T-helper 9 cell (primary cell): Measurements from ENCODE around the gene TBX5.
"Not testable (repeated sequence)": the region's sequence is repeated elsewhere in the genome, so short reads cannot be mapped to it uniquely, and the experiment has no call there.

Source experiments
- DNase-seq: peaks from one replicate; pipeline ENCODE4 v3.0.0-alpha.2; 2020

TBX5 gene

DNA sequence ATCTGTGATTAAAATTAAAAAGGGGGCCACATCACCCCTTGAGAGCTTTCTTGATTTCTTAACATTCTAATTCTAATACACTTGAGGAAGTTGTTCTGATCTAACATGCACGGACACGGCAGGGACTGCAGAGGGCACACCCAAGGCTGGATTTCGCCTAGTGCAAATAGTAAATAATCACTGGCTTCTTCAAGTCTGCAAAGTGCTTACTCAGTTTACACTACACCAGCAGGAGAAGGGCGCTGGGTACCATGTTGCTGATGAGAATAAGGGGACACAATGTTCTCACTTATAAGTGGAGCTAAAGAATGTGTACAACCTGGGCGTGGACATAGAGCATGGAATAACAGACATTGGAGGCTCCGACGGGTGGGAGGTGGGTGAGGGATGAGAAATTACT is 34.2 kb downstream of the TBX5 start:
- no peak for DNase-seq

DNA sequence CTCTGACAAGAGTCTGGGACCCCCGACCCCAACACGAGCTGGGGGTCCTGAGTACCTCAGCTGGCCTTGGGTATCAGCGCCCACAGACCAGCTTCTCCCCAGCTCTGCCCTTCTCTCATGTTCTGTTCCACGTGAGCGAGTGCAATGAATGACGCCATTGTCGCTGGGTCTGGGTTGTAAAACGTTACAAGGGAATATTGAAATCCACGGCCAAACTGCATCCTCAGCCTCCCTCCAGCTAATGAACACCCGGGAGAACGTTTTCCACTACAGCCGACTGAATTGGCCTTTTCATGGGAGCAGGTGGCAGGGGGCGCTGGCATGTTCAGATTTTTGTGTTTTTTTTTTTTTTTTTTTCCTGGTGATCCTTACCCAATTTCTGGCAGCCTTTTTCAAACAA is 34.7 kb downstream of the TBX5 start:
- no peak for DNase-seq

GRCh38 chr12:114368685-114369452 is 37.1 kb downstream of the TBX5 start:
- no peak for DNase-seq

DNA sequence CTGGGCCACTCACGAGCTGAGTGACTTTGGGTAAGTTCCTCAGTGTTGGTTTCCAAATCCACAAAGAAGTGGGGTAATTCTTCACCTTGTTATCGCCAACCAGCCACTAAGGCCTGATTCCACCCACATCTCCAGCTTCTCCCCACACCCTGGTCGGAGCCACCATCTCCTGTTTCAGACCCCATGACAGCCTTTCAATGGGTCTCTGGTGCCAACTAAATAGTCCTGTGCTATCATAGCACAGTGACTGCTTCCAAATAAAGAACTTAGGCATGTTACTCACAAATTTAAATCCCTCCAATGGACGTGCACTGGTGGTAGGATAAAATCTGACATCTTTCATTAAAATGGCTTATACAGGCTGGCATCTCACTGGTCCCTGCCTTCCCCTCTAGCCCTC is 44.0 kb downstream of the TBX5 start:
- no peak for DNase-seq

GRCh38 chr12:114361545-114361944 is 44.4 kb downstream of the TBX5 start:
- DNase-seq = no peak

DNA sequence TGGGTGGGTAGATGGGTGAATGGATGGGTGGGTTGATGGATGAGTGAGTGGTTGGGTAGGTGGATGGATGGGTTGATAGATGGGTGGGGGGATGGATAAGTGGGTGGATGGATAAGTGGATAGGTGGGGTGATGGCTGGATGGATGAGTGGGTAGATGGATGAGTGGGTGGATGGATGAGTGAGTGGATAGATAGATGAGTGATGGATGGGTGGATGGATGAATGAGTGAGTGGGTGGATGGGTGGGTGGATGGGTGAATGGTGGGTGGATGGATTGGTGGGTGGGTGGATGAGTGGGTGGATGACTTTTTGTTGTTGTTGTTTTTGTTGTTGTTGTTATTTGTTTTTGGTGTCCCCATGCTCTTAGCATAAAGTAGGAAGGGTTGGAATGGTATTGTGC is 45.5 kb downstream of the TBX5 start:
- DNase-seq = no peak

GRCh38 chr12:114355389-114356088 is 50.4 kb downstream of the TBX5 start:
- no peak for DNase-seq

GRCh38 chr12:114349239-114349638 is 56.7 kb downstream of the TBX5 start:
- not testable (repeated sequence) for DNase-seq

DNA sequence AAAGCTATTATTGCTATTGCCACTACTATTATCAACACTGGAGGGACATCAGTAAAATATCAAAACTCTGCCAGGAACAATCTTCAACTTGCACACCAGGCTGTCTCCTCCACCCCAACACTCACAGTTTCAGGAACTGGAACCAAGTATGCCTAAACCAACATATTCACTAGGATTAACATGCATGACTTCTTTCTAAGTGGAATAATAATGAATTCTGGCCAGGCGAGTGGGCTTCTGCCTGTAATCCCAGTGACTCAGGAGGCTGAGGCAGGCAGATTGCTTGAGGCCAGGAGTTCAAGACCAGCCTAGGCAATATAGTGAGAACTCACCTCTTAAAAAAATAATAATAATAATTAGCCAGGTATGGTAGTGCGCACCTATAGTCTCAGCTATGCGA is 58.1 kb downstream of the TBX5 start:
- no peak for DNase-seq

DNA sequence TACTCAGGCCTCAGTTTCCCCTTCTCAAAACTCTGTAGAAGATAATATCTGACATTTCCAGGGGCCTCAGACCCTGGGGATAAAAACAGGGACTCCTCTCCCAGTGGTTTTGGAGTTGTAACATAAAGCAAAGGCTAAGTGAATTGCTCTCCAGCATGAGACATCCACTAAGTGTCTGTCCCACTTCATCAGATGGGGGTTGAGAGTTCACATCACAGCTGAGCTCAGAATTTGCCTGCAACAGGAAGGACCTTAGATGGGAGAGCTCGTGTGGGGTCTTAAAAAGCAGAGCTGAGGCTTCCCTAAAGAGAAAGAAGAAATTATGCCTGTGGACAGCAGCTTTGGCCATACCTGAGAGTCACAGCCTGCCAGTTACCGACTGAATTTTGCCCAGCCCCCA is 61.1 kb downstream of the TBX5 start:
- DNase-seq = no peak

DNA sequence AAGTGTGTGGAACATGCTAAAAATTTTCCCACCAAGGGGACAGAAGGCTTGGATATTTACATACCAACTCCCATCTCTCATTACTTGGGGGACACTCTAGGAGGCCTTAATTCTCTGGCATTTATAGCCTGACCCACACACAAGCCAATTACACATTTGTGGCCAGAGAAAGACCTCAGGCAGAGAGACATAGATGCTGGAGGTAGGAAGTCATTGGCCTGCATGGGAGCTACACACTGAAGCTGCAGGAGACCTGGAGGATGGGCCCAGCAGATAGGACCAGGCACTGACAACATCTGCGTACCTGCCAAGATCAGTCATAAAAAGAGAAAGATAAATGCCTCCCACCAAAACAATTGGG is 61.7 kb downstream of the TBX5 start:
- no peak for DNase-seq

GRCh38 chr12:114343585-114344302 is 62.2 kb downstream of the TBX5 start:
- no peak for DNase-seq

- no peak for DNase-seq
Observed at GRCh38 chr12:114342656-114343055, 63.3 kb downstream of the TBX5 start.

DNA sequence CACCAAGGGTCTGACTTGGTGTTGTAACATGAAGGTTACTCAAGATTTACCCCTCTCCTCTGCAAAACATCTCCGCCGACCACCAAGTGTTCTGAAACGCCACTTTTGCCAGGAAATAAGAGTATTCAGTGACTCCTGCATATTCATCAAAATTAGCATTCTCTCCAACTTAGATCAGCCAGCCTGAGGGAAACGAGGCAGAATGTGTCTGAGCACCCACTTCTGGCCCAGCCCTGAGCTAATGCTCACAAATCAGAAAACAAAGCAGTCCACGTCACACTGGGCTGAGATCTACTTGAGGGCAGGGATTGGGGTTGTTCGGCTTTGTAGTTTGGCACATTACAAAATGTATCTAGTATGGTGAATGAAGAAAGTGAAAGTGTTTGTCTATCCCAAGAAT is 64.3 kb downstream of the TBX5 start:
- no peak for DNase-seq

DNA sequence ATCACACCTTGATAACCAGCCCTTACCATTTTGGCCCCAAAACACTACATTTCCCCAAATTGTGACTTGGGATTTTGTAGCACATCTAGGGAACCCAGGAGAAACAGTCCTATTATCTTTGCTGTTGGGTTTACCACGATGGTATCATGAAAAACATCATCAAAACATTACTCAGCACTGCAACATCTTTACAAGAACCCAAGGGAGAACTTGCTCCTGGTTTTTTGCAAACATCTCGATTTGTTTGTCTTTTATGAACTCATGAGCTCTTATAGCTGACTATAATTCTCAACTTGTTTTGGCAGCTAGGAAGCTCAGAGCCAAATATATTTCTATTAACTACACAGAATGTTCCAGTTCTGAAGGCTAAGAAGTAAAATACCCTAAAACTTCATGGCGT is 65.7 kb downstream of the TBX5 start:
- no peak for DNase-seq

DNA sequence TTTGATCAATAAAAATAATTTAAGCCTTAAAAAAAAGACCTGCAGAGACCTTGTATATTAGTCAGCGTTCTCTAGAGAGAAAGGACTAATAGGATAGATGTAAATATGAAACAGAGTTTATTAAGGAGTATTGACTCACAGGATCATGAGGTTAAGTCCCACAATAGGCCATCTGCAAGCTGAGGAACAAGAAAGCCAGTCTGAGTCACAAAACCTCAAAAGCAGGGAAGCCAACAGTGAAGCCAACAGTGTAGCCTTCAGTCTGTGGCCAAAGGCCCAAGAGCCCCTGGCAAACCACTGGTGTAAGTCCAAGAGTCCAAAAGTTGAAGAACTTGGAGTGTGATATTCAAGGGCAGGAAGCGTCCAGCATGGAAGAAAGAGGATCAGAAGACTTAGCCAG is 66.3 kb downstream of the TBX5 start:
- no peak for DNase-seq

DNA sequence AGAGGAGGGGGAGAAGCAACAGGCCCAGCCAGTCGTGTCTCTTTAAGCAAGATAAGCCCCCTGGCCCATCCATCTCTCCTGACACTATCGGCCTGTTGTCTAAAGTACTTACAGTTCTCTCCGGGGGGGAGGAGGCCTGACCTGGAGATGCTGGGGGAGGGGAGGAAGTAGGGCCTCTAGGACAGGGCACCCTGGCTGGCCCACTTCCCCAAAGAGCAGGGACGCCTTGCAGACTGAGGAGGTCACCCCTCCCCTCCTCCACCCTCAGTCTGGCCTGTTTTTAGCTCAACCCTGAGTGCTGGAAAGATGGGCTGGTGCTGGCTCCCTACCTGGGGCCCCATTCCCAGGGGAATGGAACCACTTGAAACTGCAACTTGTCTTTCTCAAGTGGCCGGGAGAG is 70.3 kb downstream of the TBX5 start:
- no peak for DNase-seq

DNA sequence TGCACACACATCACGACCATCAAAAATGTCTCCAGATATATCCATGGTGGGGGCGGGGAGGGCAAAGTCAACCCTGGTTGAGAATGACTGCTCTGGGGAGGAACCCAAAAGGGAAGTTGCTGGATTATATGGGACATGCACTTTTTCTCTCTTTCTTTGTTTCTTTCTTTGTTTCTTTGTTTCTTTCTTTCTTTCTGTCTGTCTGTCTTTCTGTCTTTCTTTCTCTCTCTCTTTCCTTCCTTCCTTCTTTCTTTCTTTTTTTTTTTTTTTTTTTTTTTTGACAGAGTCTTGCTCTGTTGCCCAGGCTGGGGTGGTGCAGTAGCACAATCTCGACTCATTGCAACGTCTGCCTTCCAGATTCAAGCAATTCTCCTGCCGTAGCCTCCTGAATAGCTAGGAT is 71.5 kb downstream of the TBX5 start:
- no peak for DNase-seq

DNA sequence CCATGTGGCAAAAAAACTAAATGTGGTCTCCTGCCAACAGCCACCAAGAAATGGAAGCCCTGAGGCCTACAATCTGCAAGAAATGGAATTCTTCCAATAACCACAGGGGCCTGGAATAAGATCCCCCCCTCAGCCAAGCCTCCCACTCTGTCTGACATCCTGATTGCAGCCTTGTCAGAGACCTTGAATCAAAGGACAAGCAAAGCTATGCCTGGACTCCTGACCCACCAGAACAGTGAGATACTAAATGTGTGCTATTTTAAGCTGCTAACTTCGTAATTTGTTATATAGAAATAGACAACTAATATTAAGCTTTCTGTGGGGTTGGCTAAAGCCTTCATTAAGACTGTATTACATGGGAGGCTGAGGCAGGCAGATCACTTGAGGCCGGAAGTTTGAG is 77.7 kb downstream of the TBX5 start:
- DNase-seq = no peak

GRCh38 chr12:114327765-114328164 is 78.2 kb downstream of the TBX5 start:
- no peak for DNase-seq

- DNase-seq = no peak
Observed at GRCh38 chr12:114321524-114321923, 84.4 kb downstream of the TBX5 start.

GRCh38 chr12:114320968-114321367 is 85.0 kb downstream of the TBX5 start:
- DNase-seq = no peak

DNA sequence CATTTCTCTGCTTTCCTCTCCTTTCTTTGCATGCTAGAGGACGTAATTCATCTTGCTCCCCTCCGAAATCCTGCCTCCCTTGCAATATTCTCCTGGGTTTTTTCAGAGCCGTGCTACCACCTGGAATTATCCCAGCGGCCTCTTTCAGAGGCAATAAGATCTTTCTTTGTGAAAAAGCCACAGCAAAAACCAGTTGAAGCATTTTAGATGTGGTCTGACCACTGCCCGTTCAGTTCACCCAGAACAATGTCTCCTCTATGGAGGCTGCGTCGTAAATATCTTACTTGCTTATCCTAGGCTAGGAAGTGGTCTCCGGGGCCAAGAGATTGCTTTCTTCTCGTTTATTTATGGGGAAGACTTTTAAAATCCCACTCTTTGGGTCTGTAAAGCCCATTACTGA is 85.8 kb downstream of the TBX5 start:
- DNase-seq = no peak

DNA sequence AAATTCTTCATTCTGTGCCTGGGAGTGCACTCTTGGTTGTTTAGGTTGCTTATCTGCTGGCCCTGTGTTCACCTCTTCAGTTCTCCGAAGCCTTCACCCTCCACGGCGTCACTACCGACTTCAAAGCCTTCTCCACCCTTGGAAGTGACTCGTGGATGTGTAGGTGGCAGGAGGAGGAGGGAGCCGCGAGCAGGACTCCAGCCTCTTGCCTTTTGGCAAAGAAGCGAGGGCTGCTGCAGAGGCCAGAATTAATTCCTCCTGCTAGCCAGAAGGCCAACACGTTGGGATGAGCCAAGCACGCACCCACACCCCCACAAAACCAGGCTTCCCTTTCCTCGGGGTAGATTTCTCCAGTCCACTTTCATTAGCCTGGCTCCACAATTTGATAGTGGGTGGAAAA is 86.5 kb downstream of the TBX5 start:
- no peak for DNase-seq
